ENCODE measurements around the gene ZBTB14. TPM values are rescaled to one million over a fixed set of nuclear protein-coding genes. Genes with fewer than 3 reads are reported as not detected.

The ZBTB14 gene
- total RNA-seq, 4 donors from 2014 or later, result 16.1 to 23.6 (median 18.4) TPM

GRCh38 chr18:5266721-5267120, 28.8 kb downstream of the ZBTB14 start:
- TF ChIP-seq POLR2A (IDR thresholded peaks at IDR 0.05) (no peak), CTCF (IDR thresholded peaks at IDR 0.05) (no peak)
- no peaks in the 10 kb centered on the region for H3K9me3 ChIP-seq
- 75 to 81% methylated on average over 3 of the region's 3 CpGs for WGBS, 2 donors
- H3K27me3 ChIP-seq, result no peaks in the 10 kb centered on the region
- H3K27ac ChIP-seq, result no peak overlapping the region
- intact Hi-C loops (cut with DNase I), result no loop called here
- no peak for DNase-seq
- H3K4me1 ChIP-seq, result no peaks in the 10 kb centered on the region
- no peak overlapping the region for H3K4me3 ChIP-seq (replicated peaks in 1 of 3)
- no peaks in the 10 kb centered on the region for H3K36me3 ChIP-seq

- no peak for TF ChIP-seq POLR2A (IDR thresholded peaks at IDR 0.05)
- TF ChIP-seq CTCF (IDR thresholded peaks at IDR 0.05), result no peak
- DNase-seq, result no peak
- Histone ChIP-seq H3K4me3 (replicated peaks in 1 of 3) (no peak overlapping the region), H3K27ac (no peak overlapping the region), H3K4me1 (no peaks in the 10 kb centered on the region), H3K27me3 (no peaks in the 10 kb centered on the region), H3K36me3 (no peaks in the 10 kb centered on the region), H3K9me3 (no peaks in the 10 kb centered on the region)
- intact Hi-C loops (cut with DNase I), result no loop called here
- 66 to 68% methylated on average over 2 of the region's 2 CpGs for WGBS, 2 donors
Measured at GRCh38 chr18:5253910-5254309, 41.6 kb downstream of the ZBTB14 start.

DNA sequence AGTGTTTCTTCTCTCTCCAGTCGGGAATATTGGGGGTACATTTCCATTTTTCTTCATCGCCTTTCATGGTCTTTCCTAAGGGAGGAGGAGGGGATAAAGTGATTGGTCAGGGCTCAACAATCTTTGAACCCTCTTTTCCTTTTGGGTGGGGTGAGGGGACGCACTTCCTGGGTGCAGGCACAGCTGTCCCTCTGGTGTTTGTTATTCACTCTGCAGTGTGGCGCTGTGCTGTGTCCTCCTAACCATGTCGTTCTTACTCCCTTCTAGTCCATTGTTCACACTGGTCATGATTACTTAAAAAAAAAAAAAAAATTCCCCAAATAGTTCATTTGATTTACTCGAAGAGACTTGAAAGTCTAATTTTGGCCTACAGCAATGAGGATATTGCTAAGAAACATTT, 44.4 kb downstream of the ZBTB14 start:
- no peak for DNase-seq
- H3K4me1 ChIP-seq, result no peaks in the 10 kb centered on the region
- no peaks in the 10 kb centered on the region for H3K36me3 ChIP-seq
- no peaks in the 10 kb centered on the region for H3K27me3 ChIP-seq
- intact Hi-C loops (cut with DNase I), result no loop called here
- WGBS, 2 donors, result 81 to 84% methylated on average over 6 of the region's 6 CpGs
- H3K4me3 ChIP-seq (replicated peaks in 1 of 3), result no peak overlapping the region
- no peaks in the 10 kb centered on the region for H3K9me3 ChIP-seq
- TF ChIP-seq CTCF (IDR thresholded peaks at IDR 0.05) (no peak), POLR2A (IDR thresholded peaks at IDR 0.05) (no peak)
- H3K27ac ChIP-seq, result no peak overlapping the region

GRCh38 chr18:5250603-5251002, 44.9 kb downstream of the ZBTB14 start:
- no peaks in the 10 kb centered on the region for H3K4me1 ChIP-seq
- H3K4me3 ChIP-seq (replicated peaks in 1 of 3), result no peak overlapping the region
- no peaks in the 10 kb centered on the region for H3K36me3 ChIP-seq
- no peaks in the 10 kb centered on the region for H3K27me3 ChIP-seq
- no peak for TF ChIP-seq CTCF (IDR thresholded peaks at IDR 0.05)
- TF ChIP-seq POLR2A (IDR thresholded peaks at IDR 0.05), result no peak
- intact Hi-C loops (cut with DNase I), result no loop called here
- no peak overlapping the region for H3K27ac ChIP-seq
- DNase-seq, result no peak
- no peaks in the 10 kb centered on the region for H3K9me3 ChIP-seq

- intact Hi-C loops (cut with DNase I), result no loop called here
Measured at GRCh38 chr18:5244941-5245340, 50.6 kb downstream of the ZBTB14 start.

More at GRCh38 chr18:5244941-5245340, 50.6 kb downstream of the ZBTB14 start:
- no peak for DNase-seq
- Histone ChIP-seq H3K36me3 (peaks cover 0 to 2% of the 10 kb centered on the region in 2 donors), H3K4me3 (replicated peaks in 1 of 3) (no peak overlapping the region), H3K4me1 (no peaks in the 10 kb centered on the region), H3K9me3 (no peaks in the 10 kb centered on the region), H3K27ac (no peak overlapping the region), H3K27me3 (no peaks in the 10 kb centered on the region)
- no peak for TF ChIP-seq CTCF (IDR thresholded peaks at IDR 0.05)
- TF ChIP-seq POLR2A (IDR thresholded peaks at IDR 0.05), result no peak

All from thyroid gland (tissue), 4 donors.